AG04450 (cell line): ENCODE results near the gene C16orf78. TPM values are rescaled to one million over a fixed set of nuclear protein-coding genes. Genes with fewer than 3 reads are reported as not detected.

ENCODE experiments used
- CTCF ChIA-PET: fragments of 300-600, 350-600 bp; formaldehyde crosslinking; extraction: SDS; loops from one replicate; lab custom pipeline; 2022; ENCODE audit warnings: antibody characterized with exemption, inconsistent platforms; lab: Charles Lee
- POLR2A ChIA-PET: fragments of 350-600 bp; formaldehyde crosslinking; extraction: SDS; loops from one replicate; lab custom pipeline; 2021; ENCODE audit warnings: antibody characterized with exemption, inconsistent platforms; lab: Yijun Ruan, JAX
- DNase-seq: peaks from one replicate; pipeline ENCODE4 v3.0.0-alpha.2; 2011; ENCODE audit warnings: low read depth, low spot score
- H3K27ac ChIP-seq: one replicate; pipeline ENCODE4 v1.5.1; 2012; ENCODE audit warnings: low read depth, low read length, control low read depth
- H3K27me3 ChIP-seq: one replicate; pipeline ENCODE4 v1.6.0; 2012; ENCODE audit warnings: low read length; ENCODE audit not compliant: control insufficient read depth, insufficient read depth
- H3K4me3 ChIP-seq: 2 replicates; pipeline ENCODE4 v1.5.1; 2011; ENCODE audit warnings: mild to moderate bottlenecking, low read depth, low read length, control low read depth
- H3K9me3 ChIP-seq: 2 replicates; pipeline ENCODE4 v1.5.1; 2012; ENCODE audit warnings: low read length; ENCODE audit not compliant: control insufficient read depth, insufficient read depth
- CTCF ChIP-seq: IDR thresholded peaks from 2 replicates; pipeline ENCODE4 v1.5.1; 2011; ENCODE audit warnings: low read depth, low read length, control low read depth, inconsistent platforms
- polyA plus RNA-seq: library from polyadenylated mRNA; depleted of rRNA; stranded (reverse); fragments of >200 nt; gene quantifications from 2 replicates; pipeline ENCODE4 v1.2.3, GENCODE V29; 2011

C16orf78 gene
- polyA plus RNA-seq, 1 experiment = not detected

- CTCF ChIA-PET = no interaction called here
- POLR2A ChIA-PET = no interaction called here
- no peak for DNase-seq
- Histone ChIP-seq H3K27me3 (no peaks in the 10 kb centered on the region), H3K27ac (no peak overlapping the region), H3K9me3 (peaks cover 7% of the 10 kb centered on the region; the same call in 1 of the 2 replicates), H3K4me3 (no peak overlapping the region)
- no peak for TF ChIP-seq CTCF
Observed at GRCh38 chr16:49416001-49416675, 42.5 kb downstream of the C16orf78 start.

GRCh38 chr16:49417354-49417753 is 43.8 kb downstream of the C16orf78 start:
- CTCF ChIA-PET = no interaction called here
- H3K4me3 ChIP-seq = no peak overlapping the region
- POLR2A ChIA-PET = no interaction called here
- no peak overlapping the region for H3K27ac ChIP-seq
- DNase-seq = no peak
- TF ChIP-seq CTCF = no peak
- H3K27me3 ChIP-seq = no peaks in the 10 kb centered on the region
- H3K9me3 ChIP-seq = peaks cover 7% of the 10 kb centered on the region; the same call in 1 of the 2 replicates

GRCh38 chr16:49419006-49419405 is 45.4 kb downstream of the C16orf78 start:
- Histone ChIP-seq H3K4me3 (no peak overlapping the region), H3K27me3 (no peaks in the 10 kb centered on the region), H3K9me3 (peaks cover 7% of the 10 kb centered on the region; the same call in 1 of the 2 replicates), H3K27ac (no peak overlapping the region)
- DNase-seq = no peak
- CTCF ChIA-PET = no interaction called here
- POLR2A ChIA-PET = no interaction called here
- TF ChIP-seq CTCF = no peak

GRCh38 chr16:49419862-49420261 is 46.3 kb downstream of the C16orf78 start:
- Histone ChIP-seq H3K27me3 (no peaks in the 10 kb centered on the region), H3K27ac (no peak overlapping the region), H3K4me3 (no peak overlapping the region), H3K9me3 (peaks cover 4% of the 10 kb centered on the region; the same call in 1 of the 2 replicates)
- ChIA-PET POLR2A (no interaction called here), CTCF (interaction anchor here (1.1 kb wide), 1 partner anchor 12 kb away, joined by 3 read pairs; no protein-coding TSS in a partner anchor)
- TF ChIP-seq CTCF = no peak
- DNase-seq = no peak

GRCh38 chr16:49422896-49423295 is 49.3 kb downstream of the C16orf78 start:
- Histone ChIP-seq H3K27me3 (no peaks in the 10 kb centered on the region), H3K27ac (no peak overlapping the region), H3K4me3 (no peak overlapping the region), H3K9me3 (no peaks in the 10 kb centered on the region)
- ChIA-PET CTCF (no interaction called here), POLR2A (no interaction called here)
- no peak for TF ChIP-seq CTCF
- DNase-seq = no peak
